Neural progenitor cell (in vitro differentiated cells): Measurements from ENCODE around the gene NUDT5. TPM values are rescaled to one million over a fixed set of nuclear protein-coding genes. Genes with fewer than 3 reads are reported as not detected.
"Not testable (repeated sequence)": the region's sequence is repeated elsewhere in the genome, so short reads cannot be mapped to it uniquely, and the experiment has no call there.

Experiments
- DNase-seq: peaks from one replicate; pipeline ENCODE4 v3.0.0-alpha.2; 2016; ENCODE audit warnings: low spot score
- H2AFZ ChIP-seq: fragments of 200-600 bp; sonication (generic); replicated peaks from 2 replicates; pipeline ENCODE4 v1.6.1; 2016; ENCODE audit warnings: antibody characterized with exemption
- H3F3A ChIP-seq: fragments of 200-600 bp; sonication (generic); 2 replicates; pipeline ENCODE4 v1.6.1; 2016; ENCODE audit warnings: antibody characterized with exemption, low read depth
- H3K27ac ChIP-seq: fragments of 200-600 bp; sonication (generic); 2 replicates; pipeline ENCODE4 v1.5.1; 2016; ENCODE audit warnings: mild to moderate bottlenecking
- H3K27me3 ChIP-seq: fragments of 200-600 bp; sonication (generic); 2 replicates; pipeline ENCODE4 v1.6.1; 2016; ENCODE audit warnings: mild to moderate bottlenecking, moderate library complexity
- H3K36me3 ChIP-seq: fragments of 200-600 bp; sonication (generic); 2 replicates; pipeline ENCODE4 v1.5.1; 2016
- H3K4me1 ChIP-seq: fragments of 200-600 bp; sonication (generic); 2 replicates; pipeline ENCODE4 v1.6.1; 2016; ENCODE audit warnings: mixed run types
- H3K4me2 ChIP-seq: fragments of 200-600 bp; sonication (generic); 2 replicates; pipeline ENCODE4 v1.6.1; 2016
- H3K4me3 ChIP-seq: fragments of 200-600 bp; sonication (generic); 2 replicates; pipeline ENCODE4 v1.5.1; 2016
- H3K79me2 ChIP-seq: fragments of 200-600 bp; sonication (generic); 2 replicates; pipeline ENCODE4 v1.6.1; 2016; ENCODE audit warnings: low read depth
- H3K9ac ChIP-seq: fragments of 200-600 bp; sonication (generic); 2 replicates; pipeline ENCODE4 v1.6.1; 2016
- H3K9me3 ChIP-seq: fragments of 200-600 bp; sonication (generic); 2 replicates; pipeline ENCODE4 v1.5.1; 2016; ENCODE audit warnings: low read depth
- H4K20me1 ChIP-seq: fragments of 200-600 bp; sonication (generic); 2 replicates; pipeline ENCODE4 v1.6.1; 2016; ENCODE audit warnings: low read depth
- H3K27ac Mint-ChIP-seq: 3 replicates; pipeline ENCODE4 v1.8.0; 2021; ENCODE audit warnings: mixed read lengths
- H3K27me3 Mint-ChIP-seq: 2 replicates; pipeline ENCODE4 v1.8.0; 2022; ENCODE audit warnings: low read depth, mild to moderate bottlenecking, inconsistent platforms, moderate library complexity, mixed read lengths; ENCODE audit not compliant: insufficient read depth
- H3K36me3 Mint-ChIP-seq: 3 replicates; pipeline ENCODE4 v1.8.0; 2021; ENCODE audit warnings: mixed read lengths
- H3K4me1 Mint-ChIP-seq: 3 replicates; pipeline ENCODE4 v1.8.0; 2021; ENCODE audit warnings: mixed read lengths
- H3K4me3 Mint-ChIP-seq: 3 replicates; pipeline ENCODE4 v1.8.0; 2021; ENCODE audit warnings: mild to moderate bottlenecking, moderate library complexity, mixed read lengths
- H3K9me3 Mint-ChIP-seq: 3 replicates; pipeline ENCODE4 v1.8.0; 2020; ENCODE audit warnings: mixed read lengths
- CTCF ChIP-seq: fragments of 200-600 bp; sonication (generic); IDR thresholded peaks from 2 replicates; pipeline ENCODE4 v1.5.1; 2017; ENCODE audit warnings: antibody characterized with exemption, mild to moderate bottlenecking
- EZH2 ChIP-seq: fragments of 200-600 bp; sonication (generic); IDR thresholded peaks from 2 replicates; pipeline ENCODE4 v1.6.1; 2017; ENCODE audit warnings: antibody characterized with exemption, mild to moderate bottlenecking, moderate library complexity
- EZH2phosphoT487 ChIP-seq: fragments of 200-600 bp; sonication (generic); IDR thresholded peaks from 2 replicates; pipeline ENCODE4 v1.6.1; 2017; ENCODE audit warnings: antibody characterized with exemption
- total RNA-seq: library from RNA; depleted of rRNA; stranded (reverse); fragments of >200 nt; gene quantifications from 2 replicates; pipeline ENCODE4 v1.2.3, GENCODE V29; 2015; ENCODE audit warnings: low replicate concordance

Gene NUDT5
- total RNA-seq, 1 donor from 2014 or later = 85.0 TPM

GRCh38 chr10:12235116-12235694, 39.5 kb upstream of the NUDT5 start:
- Histone ChIP-seq H3K27ac (no peak overlapping the region), H2AFZ (no peak overlapping the region), H3K4me3 (no peak overlapping the region), H3K36me3 (peaks cover 19% of the 10 kb centered on the region), H3K9me3 (no peaks in the 10 kb centered on the region), H4K20me1 (no peaks in the 10 kb centered on the region), H3K4me1 (no peaks in the 10 kb centered on the region), H3F3A (no peaks in the 10 kb centered on the region), H3K79me2 (no peaks in the 10 kb centered on the region), H3K27me3 (no peaks in the 10 kb centered on the region), H3K9ac (no peak overlapping the region), H3K4me2 (no peak overlapping the region)
- Mint-ChIP-seq H3K4me3 (no peak overlapping the region), H3K4me1 (no peaks in the 10 kb centered on the region), H3K9me3 (no peaks in the 10 kb centered on the region), H3K27me3 (no peaks in the 10 kb centered on the region), H3K27ac (no peak overlapping the region), H3K36me3 (peaks cover 31% of the 10 kb centered on the region)
- TF ChIP-seq CTCF (no peak), EZH2phosphoT487 (no peak), EZH2 (no peak)
- DNase-seq = no peak

GRCh38 chr10:12234687-12235086, 39.0 kb upstream of the NUDT5 start:
- not testable (repeated sequence) for H3K9ac ChIP-seq, H3K27ac Mint-ChIP-seq, H3K9me3 Mint-ChIP-seq, H3K27ac ChIP-seq, H2AFZ ChIP-seq, DNase-seq, H3K27me3 ChIP-seq, H3K4me1 Mint-ChIP-seq, H3K9me3 ChIP-seq, H3K27me3 Mint-ChIP-seq, H4K20me1 ChIP-seq, H3K4me1 ChIP-seq, H3F3A ChIP-seq, H3K4me3 ChIP-seq, H3K79me2 ChIP-seq, H3K4me2 ChIP-seq, H3K4me3 Mint-ChIP-seq
- H3K36me3 Mint-ChIP-seq = peaks cover 29% of the 10 kb centered on the region
- H3K36me3 ChIP-seq = peaks cover 19% of the 10 kb centered on the region

- Histone ChIP-seq H3K4me2 (no peak overlapping the region), H3K4me3 (no peak overlapping the region), H3K9ac (no peak overlapping the region), H3K79me2 (peaks cover 9% of the 10 kb centered on the region), H3K4me1 (no peaks in the 10 kb centered on the region), H3F3A (no peaks in the 10 kb centered on the region), H2AFZ (no peak overlapping the region), H3K36me3 (peaks cover 32% of the 10 kb centered on the region), H3K9me3 (no peaks in the 10 kb centered on the region), H3K27ac (no peak overlapping the region), H3K27me3 (no peaks in the 10 kb centered on the region), H4K20me1 (no peaks in the 10 kb centered on the region)
- Mint-ChIP-seq H3K27ac (no peak overlapping the region), H3K27me3 (peaks cover 4% of the 10 kb centered on the region), H3K4me3 (no peak overlapping the region), H3K9me3 (peaks cover 2% of the 10 kb centered on the region), H3K4me1 (no peaks in the 10 kb centered on the region), H3K36me3 (peaks cover 28% of the 10 kb centered on the region)
- TF ChIP-seq EZH2phosphoT487 (no peak), EZH2 (no peak), CTCF (no peak)
- no peak for DNase-seq
These were observed 33.2 kb upstream of the NUDT5 start for GRCh38 chr10:12228851-12229250.

- not testable (repeated sequence) for H4K20me1 ChIP-seq, H3K4me3 ChIP-seq, H2AFZ ChIP-seq, H3K4me3 Mint-ChIP-seq, H3K27ac Mint-ChIP-seq, H3K27me3 ChIP-seq, H3K9me3 ChIP-seq, H3K4me1 Mint-ChIP-seq, H3K4me2 ChIP-seq, H3K27me3 Mint-ChIP-seq, H3K4me1 ChIP-seq, H3K27ac ChIP-seq, H3K9me3 Mint-ChIP-seq, H3F3A ChIP-seq, H3K9ac ChIP-seq, DNase-seq
- Histone ChIP-seq H3K79me2 (peaks cover 17% of the 10 kb centered on the region), H3K36me3 (peaks cover 20% of the 10 kb centered on the region)
- peaks cover 33% of the 10 kb centered on the region for H3K36me3 Mint-ChIP-seq
These were observed 30.7 kb upstream of the NUDT5 start for GRCh38 chr10:12226438-12226837.
